ENCODE results near the gene CDKL4. TPM values are rescaled to one million over a fixed set of nuclear protein-coding genes. Genes with fewer than 3 reads are reported as not detected.
A peak's percentile ranks its signal among the peaks of the same experiment; 100 is the strongest.
"Not testable (repeated sequence)": the region's sequence is repeated elsewhere in the genome, so short reads cannot be mapped to it uniquely, and the experiment has no call there.

Gene CDKL4
- total RNA-seq, 1 donor from 2014 or later = 3.8 TPM

- DNase-seq (ENCODE audit: low read depth) = no peak
Observed at GRCh38 chr2:39142904-39143605, 100.7 kb downstream of the CDKL4 start.

- DNase-seq (ENCODE audit: low read depth) = no peak
Observed at GRCh38 chr2:39141334-39142271, 102.2 kb downstream of the CDKL4 start.

- DNase-seq (ENCODE audit: low read depth) = not testable (repeated sequence)
Observed at GRCh38 chr2:39140948-39141333, 102.8 kb downstream of the CDKL4 start.

GRCh38 chr2:39140322-39140847, 103.4 kb downstream of the CDKL4 start:
- peak; percentile 39 for DNase-seq (ENCODE audit: low read depth)

- no peak for DNase-seq (ENCODE audit: low read depth)
Observed at GRCh38 chr2:39139511-39140237, 104.1 kb downstream of the CDKL4 start.

- no peak for DNase-seq (ENCODE audit: low read depth)
Observed at GRCh38 chr2:39138837-39139211, 104.9 kb downstream of the CDKL4 start.

- DNase-seq (ENCODE audit: low read depth) = not testable (repeated sequence)
Observed at GRCh38 chr2:39138187-39138836, 105.5 kb downstream of the CDKL4 start.

- DNase-seq (ENCODE audit: low read depth) = no peak
Observed at GRCh38 chr2:39136799-39137198, 107.0 kb downstream of the CDKL4 start.

GRCh38 chr2:39135690-39136259, 108.0 kb downstream of the CDKL4 start:
- DNase-seq (ENCODE audit: low read depth) = no peak

- DNase-seq (ENCODE audit: low read depth) = no peak
Observed at GRCh38 chr2:39133215-39133851, 110.4 kb downstream of the CDKL4 start.

GRCh38 chr2:39128919-39129391, 114.8 kb downstream of the CDKL4 start:
- peak; percentile 35 for DNase-seq (ENCODE audit: low read depth)

- no peak for DNase-seq (ENCODE audit: low read depth)
Observed at GRCh38 chr2:39127973-39128372, 115.8 kb downstream of the CDKL4 start.

Other genes with a start within 250 kb of the CDKL4 start
- 9.6 and 34.3 TPM in 2 replicates for gene SOS1, start 122.9 kb downstream of the CDKL4 start, total RNA-seq
- 56.6 and 108 TPM in 2 replicates for gene MAP4K3, start 193.3 kb upstream of the CDKL4 start, total RNA-seq